Measurements from ENCODE around the gene CPNE7.

GRCh38 chr16:89544713-89545043, 30.9 kb upstream of the CPNE7 start:
- no peak for TF ChIP-seq POLR2AphosphoS5 (IDR thresholded peaks at IDR 0.05; ENCODE audit: low read depth, low read length)
- no peak for TF ChIP-seq REST (IDR thresholded peaks at IDR 0.05; ENCODE audit: insufficient read depth in 1 of 2, low read depth in 2 of 2, low read length in 2 of 2)
- TF ChIP-seq SIN3A (IDR thresholded peaks at IDR 0.05; ENCODE audit: borderline replicate concordance, insufficient read depth, low read length): no peak
- TF ChIP-seq TAF1 (IDR thresholded peaks at IDR 0.05; ENCODE audit: borderline replicate concordance, insufficient read depth, low read length): no peak
- no peak for TF ChIP-seq FOXP2 (optimal IDR thresholded peaks at IDR 0.05; ENCODE audit: borderline replicate concordance, extremely low read depth, extremely low read length, insufficient read depth)

Data from PFSK-1 (cell line).